ENCODE measurements around the gene PAGR1. TPM values are rescaled to one million over a fixed set of nuclear protein-coding genes. Genes with fewer than 3 reads are reported as not detected.

Gene PAGR1
- total and polyA plus RNA-seq, 9 of the 15 experiments (the other 6 are each of a cell fraction or from before 2014, with no cell fraction given) = 1.4 to 58.2 (median 16.8) TPM

GRCh38 chr16:29811170-29811895 lies 4.6 kb upstream of the PAGR1 start (continued):
- TF ChIP-seq, protein P1, sequence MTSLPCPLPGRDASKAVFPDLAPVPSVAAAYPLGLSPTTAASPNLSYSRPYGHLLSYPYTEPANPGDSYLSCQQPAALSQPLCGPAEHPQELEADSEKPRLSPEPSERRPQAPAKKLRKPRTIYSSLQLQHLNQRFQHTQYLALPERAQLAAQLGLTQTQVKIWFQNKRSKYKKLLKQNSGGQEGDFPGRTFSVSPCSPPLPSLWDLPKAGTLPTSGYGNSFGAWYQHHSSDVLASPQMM (CRISPR knock-in tag; IDR thresholded peaks at IDR 0.05) = no peak
- TF ChIP-seq BRF2 (IDR thresholded peaks at IDR 0.05; ENCODE audit: borderline replicate concordance, insufficient read depth, insufficient read length) (no peak), POLR2B (IDR thresholded peaks at IDR 0.05; ENCODE audit: low read depth, partially characterized antibody) (peak; percentile 73), MAFG (tag; conservative IDR thresholded peaks at IDR 0.05) (no peak), RBM34 (IDR thresholded peaks at IDR 0.05; ENCODE audit: borderline replicate concordance, insufficient read depth, low read length) (no peak), ZNF589 (CRISPR knock-in tag; IDR thresholded peaks at IDR 0.05; ENCODE audit: low read depth) (no peak), MXD1 (CRISPR knock-in tag; IDR thresholded peaks at IDR 0.05; ENCODE audit: borderline replicate concordance, poor library complexity, severe bottlenecking) (no peak), RBFOX2 (IDR thresholded peaks at IDR 0.05; ENCODE audit: low read depth, low read length) (peak; percentile 54), TRIM28 (IDR thresholded peaks at IDR 0.05) (no peak), THAP12 (CRISPR knock-in tag; IDR thresholded peaks at IDR 0.05) (no peak; the same call in 1 of the 2 replicates), PCBP1 (IDR thresholded peaks at IDR 0.05; ENCODE audit: low read depth, low read length, poor library complexity, severe bottlenecking) (no peak), ZNF592 (IDR thresholded peaks at IDR 0.05) (no peak), VEZF1 (CRISPR knock-in tag; IDR thresholded peaks at IDR 0.05) (peak; percentile 65)
- TF ChIP-seq, protein P2, sequence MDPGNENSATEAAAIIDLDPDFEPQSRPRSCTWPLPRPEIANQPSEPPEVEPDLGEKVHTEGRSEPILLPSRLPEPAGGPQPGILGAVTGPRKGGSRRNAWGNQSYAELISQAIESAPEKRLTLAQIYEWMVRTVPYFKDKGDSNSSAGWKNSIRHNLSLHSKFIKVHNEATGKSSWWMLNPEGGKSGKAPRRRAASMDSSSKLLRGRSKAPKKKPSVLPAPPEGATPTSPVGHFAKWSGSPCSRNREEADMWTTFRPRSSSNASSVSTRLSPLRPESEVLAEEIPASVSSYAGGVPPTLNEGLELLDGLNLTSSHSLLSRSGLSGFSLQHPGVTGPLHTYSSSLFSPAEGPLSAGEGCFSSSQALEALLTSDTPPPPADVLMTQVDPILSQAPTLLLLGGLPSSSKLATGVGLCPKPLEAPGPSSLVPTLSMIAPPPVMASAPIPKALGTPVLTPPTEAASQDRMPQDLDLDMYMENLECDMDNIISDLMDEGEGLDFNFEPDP (CRISPR knock-in tag; IDR thresholded peaks at IDR 0.05) = no peak

Data from K562 (cell line).